GM19043 (cell line): ENCODE results near the gene VRK1.

Experiments used
- ATAC-seq: cut with Tn5 transposase; IDR thresholded peaks from one replicate; pipeline ENCODE4 v1.9.1; 2021; ENCODE audit warnings: low read depth; ENCODE audit not compliant: unreplicated experiment

Gene VRK1

DNA sequence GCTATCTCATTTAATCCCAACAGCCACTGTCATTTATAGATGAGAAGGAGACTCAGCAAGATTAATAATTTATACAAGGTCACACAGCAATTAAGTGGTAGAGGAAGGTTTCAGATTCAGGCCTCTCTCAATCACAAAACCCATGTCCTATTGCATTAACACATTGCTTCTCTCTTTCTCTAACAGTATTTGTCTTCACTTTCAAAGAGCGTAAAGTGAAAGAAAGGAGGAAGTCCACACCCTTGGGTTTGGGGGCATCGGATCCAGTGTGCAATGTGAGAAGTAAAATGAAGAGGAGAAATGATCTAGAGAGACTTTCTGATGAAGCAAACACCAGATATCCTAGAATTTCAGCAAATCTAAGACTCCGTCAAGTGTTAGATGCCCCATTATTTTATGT lies 7.0 kb upstream of the VRK1 start:
- ATAC-seq: no peak

DNA sequence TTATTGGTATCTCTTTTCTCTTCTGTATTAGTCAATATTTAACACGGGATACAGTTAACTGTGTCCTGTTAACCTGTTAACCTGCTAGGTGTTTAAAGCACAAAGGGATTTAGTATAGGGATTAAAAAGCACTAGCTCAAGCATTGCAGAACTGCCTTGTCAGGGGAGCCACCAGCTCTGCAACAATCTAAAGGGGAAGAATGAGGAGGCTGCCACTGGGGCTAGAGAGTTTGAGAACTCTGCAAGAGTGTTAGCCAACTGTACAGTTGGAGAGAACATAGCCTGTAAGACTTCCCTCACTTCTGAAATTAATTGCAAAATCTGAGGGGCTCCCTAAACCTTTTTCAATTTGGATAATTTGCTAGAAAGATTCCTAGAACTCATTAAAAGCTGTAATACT lies 6.5 kb upstream of the VRK1 start:
- ATAC-seq: no peak

DNA sequence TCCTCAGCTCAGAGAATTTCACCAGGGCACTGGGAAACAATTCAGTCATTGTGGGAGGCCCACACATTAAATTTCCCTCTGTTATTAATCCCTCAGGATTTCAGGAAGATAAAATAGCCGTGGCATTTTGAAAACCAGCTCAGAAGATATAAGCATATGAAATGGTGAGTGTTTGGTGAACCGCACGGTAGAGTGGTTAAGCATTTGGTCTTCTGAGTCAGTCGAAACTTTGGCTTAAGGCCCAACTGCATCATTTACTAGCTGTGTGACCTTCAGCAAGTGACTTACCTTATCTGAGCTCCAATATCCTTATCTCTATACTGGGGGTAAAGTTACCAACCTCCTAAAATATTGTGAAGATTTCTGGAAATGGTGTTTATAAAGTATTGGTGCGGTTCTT lies 5.2 kb upstream of the VRK1 start:
- ATAC-seq: no peak

- ATAC-seq: no peak
Observed at GRCh38 chr14:96792591-96792990, 4.6 kb upstream of the VRK1 start.

DNA sequence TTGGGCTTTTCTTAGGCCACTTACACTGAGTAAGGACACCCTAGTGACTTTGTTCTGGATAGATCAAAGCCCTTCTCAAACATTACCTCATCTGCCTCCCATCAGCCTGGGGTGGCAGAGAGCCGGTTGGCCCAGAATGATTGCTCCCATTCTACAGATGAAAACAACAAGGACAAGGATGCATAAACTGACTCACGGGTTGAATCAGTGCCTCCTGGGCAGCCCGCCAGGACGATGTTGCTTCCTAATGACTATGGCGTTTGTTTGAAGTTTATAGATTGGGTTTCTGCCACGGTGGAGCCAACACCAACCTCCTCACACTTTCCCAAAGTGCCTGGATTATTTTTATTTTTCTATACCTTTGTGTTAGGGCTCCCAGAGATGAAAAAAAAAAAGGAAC lies 3.6 kb upstream of the VRK1 start:
- no peak for ATAC-seq

GRCh38 chr14:96795109-96795828 lies 1.9 kb upstream of the VRK1 start:
- ATAC-seq: no peak

DNA sequence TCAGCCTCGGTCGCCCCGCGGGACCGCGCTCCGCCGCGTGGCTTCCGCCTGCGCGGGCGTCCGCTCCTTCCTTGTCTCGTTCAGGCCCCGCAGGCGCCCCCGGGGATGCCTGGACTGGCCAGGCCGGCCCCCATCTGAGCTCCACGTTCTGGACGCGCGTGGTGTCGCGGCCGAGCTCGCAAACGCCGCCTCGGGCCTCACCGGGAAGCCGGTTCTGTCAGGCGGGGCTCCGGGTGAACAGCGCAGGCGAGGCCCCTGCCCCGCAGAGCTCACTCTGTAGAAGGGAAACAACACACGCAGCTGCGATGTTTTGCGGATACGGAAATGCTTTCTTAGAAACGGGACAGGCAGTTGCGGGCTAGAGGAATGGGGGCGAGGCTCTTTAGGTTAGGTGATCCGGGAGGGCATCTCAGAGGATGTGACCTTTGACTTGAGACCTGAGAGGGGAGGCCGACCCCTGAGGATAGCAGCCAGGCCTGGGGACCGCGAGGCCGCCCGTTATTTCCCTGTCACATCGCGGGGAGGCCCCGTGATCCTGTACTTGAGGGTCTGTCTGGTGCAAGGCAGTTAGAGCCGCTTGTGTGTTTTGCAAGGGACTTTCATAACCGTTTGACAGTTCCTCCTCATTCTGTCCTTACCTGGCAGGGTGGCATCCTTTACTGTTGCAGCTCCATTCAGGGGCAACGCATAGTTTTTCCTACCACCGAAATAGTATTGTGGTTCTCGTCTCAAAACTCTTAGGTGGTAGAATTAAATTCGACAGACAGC lies 584 bp downstream of the VRK1 start:
- ATAC-seq: peak; percentile 21

GRCh38 chr14:96798956-96799355 lies 1.8 kb downstream of the VRK1 start:
- no peak for ATAC-seq

- ATAC-seq: no peak
Observed at GRCh38 chr14:96799489-96800054, 2.4 kb downstream of the VRK1 start.

GRCh38 chr14:96801931-96802330 lies 4.7 kb downstream of the VRK1 start:
- ATAC-seq: no peak

GRCh38 chr14:96802963-96803362 lies 5.8 kb downstream of the VRK1 start:
- no peak for ATAC-seq

- no peak for ATAC-seq
Observed at GRCh38 chr14:96803958-96804357, 6.8 kb downstream of the VRK1 start.

DNA sequence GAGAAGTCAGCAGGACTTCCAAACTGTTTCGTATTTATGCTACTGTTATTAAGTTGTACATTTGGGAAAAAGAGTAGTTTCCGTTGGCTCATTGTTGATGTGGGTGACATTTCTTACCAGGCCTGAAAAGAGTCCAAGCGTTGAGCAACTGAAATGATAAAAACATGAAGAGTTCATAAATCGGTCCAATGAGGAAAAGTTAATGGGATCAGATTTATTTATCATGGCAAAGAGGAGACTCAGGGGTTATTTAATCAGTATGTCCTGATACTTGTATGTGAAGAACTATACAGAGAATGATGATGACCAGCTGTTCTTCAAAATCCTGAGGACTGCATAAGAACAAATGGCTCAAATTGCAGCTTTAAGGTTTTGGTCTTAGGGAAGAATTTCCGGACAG lies 7.7 kb downstream of the VRK1 start:
- ATAC-seq: no peak

DNA sequence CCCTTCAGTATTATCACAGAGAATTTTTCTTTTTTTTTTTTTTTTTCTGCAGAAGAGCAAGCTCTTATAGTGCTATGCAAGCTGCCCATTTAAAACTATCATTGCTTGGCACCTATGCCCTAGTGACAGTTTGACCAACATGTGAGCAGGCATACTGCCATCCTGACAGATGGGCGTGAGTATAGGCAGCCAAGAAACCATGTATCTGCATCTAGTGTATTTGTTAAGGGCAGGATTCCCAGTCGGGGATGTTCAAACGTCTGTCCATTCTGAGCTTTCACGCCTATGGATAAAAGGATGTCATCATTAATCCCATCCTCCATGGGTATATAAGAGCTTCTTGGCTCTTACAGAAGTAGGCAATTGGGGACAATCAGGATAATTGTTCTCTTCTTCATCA lies 8.8 kb downstream of the VRK1 start:
- no peak for ATAC-seq

GRCh38 chr14:96806836-96807235 lies 9.7 kb downstream of the VRK1 start:
- no peak for ATAC-seq

DNA sequence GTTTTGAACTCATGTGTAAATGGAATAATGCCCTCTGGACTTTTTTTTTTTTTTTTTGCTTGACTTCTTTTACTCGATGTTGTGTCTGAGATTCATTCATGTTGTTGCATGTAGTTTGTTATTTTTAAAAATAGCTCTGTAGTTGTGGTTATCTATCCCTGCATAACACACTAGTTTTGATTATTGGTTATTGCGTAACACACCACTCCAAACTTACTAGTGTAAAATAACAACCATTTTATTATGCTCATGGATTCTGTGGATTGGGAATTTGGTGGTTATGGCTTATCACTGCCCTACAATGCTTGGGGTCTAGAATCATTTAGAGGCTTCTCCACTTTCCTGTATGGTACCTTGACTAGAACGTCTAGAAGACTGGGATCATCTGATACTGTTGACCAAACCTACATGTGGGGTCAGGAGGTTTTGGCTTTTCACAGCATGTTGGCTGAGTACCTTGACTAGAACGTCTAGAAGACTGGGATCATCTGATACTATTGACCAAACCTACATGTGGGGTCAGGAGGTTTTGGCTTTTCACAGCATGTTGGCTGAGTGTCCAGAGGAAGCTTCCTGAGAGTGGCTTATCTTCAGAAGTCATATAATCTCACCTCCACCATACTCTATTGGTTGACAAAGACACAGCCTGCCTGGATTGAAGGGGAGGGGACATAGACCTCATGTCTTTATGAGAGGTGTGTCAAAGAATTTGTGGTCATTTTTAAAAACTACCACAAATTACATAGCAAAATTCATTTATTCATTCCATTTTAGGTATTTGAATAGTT lies 11.6 kb downstream of the VRK1 start:
- ATAC-seq: no peak

- ATAC-seq: no peak
Observed at GRCh38 chr14:96811265-96811664, 14.1 kb downstream of the VRK1 start.

DNA sequence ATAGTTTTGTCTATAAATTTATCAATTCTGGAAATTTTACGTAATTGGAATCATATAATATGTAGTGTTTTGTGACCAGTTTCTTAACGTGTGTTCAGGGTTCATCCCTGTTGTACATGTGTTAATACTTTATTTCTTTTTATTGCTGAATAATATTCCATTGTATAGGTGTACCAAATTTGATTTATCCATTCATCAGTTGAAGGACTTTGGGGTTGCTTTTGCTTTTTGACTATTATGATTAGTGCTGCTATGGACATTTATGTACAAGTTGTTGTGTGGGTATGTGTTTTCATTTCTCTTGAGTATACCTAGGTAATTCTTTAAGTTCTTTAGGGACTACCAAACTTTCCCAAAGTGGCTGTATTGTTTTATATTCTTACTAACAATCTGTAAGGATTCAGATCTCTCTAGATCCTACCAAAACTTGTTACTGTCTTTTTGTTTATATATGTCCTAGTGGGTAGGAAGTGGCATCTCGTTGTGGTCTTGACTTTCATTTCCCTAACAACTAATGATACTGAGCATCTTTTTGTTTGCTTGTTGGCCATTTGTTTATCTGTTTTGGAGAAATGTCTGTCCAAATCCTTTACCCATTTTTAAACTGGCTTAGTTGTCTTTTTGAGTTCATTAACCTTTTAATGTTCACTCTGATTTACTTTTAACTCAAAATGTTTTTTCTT lies 14.9 kb downstream of the VRK1 start:
- ATAC-seq: peak; percentile 68

DNA sequence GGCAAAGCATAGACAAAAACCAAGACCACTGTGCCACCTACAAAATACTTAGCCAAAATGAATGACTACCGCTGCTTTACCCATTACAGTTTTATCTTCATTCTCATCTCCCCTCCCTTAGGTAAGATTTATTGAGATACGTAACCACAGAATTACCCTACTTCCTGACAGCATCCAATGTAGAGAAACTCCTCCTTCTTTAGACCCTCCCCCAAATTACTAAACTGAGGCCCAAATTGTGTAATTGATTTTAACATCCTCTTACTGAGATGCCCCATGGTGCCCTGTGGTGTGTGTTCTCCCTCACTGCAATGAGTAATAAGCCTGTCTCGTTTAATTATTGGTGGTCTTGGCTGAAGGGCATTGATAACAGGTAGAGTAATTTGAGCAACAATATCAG lies 19.1 kb downstream of the VRK1 start:
- no peak for ATAC-seq
